NOMO-1 (cell line): ENCODE data around the gene FRK.
"Not testable (repeated sequence)": the region's sequence is repeated elsewhere in the genome, so short reads cannot be mapped to it uniquely, and the experiment has no call there.

Source experiments
- DNase-seq, 2 experiments: peaks; one replicate each; lab custom pipeline; 2025; ENCODE audit not compliant: unreplicated experiment in 2 of 2; lab: John Stamatoyannopoulos, UW

The FRK gene

DNA sequence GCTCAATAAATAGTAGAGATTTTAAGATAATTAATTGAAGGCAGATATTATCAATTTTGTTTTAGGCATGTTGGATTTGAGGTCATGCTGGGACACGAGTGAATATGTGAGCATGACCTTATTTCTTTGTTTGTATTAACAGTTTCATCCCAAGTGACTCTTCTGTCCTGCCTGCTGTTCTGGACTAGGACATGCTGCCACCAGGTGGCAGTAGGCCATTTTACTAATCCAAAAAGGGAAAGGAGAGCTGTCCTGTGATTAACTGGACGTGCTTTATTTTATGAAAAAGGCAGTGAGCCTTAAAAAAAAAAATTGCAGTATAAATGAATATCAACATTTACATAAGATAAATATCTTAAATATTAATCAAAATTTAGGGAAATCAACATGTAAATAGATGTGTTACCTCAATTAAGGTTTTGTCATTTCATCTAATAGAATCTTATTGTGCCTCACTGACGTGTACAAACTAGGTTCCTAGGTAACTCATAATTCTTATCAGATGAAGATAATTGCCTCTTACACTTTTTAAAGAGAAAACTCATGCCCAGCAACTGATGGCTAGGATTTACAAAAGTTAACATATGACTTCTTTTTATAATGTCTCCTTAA is 49.8 kb downstream of the FRK start:
- peak; percentile 6 to 55 for DNase-seq

DNA sequence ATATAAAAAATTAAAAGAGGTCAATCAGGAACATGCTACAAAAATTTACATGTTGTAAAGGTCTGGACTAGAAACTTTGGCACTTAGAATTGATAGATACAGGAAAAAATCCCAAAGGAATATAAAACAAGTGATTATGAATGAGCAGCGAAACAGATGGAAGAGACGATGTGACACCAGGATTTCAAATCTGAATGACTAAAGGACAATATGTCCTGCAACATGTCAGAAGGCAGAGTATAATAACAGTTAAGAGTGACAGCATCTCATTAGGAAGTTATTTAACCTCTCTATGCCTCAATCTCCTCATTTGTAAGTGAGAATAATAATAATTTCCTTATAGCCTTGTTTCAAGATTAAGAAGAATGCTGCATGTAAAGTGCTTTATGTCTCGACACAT is 50.3 kb downstream of the FRK start:
- DNase-seq: no peak

DNA sequence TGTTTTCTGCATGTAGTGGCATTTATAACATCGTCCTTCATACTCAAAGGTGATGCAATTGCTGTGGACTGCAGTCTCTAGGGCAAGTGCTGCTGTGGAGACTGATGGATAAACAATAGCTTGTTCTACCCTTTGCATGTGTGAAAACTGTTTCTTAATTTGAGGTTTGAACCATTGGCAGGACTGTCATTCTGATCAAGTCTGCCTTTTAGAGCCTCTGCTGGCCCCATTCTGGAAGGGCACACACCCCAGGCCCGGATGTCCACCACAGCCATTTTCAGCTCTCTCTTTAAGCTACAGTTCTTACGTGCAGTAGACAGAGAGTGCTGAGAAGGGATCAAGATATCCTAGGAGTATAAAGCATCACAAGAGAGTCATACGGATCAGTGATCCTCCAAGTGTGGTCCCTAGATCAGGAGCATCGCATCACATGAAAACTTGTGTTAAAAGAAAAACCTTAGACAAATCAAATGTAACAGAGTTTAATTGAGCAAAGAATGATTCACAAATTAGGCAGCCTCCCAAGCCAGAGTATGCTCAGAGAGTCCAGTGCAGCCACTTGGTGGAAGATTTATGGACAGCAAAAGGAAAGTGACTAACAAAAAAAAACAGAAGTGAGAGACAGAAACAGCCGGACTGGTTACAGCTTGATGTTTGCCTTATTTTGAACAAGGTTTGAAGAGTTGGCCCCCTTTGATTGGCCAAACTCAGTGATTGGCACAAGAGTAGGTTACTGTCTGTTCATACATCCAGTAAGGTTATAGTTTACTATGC is 52.0 kb downstream of the FRK start:
- DNase-seq: peak; percentile 80 to 96

DNA sequence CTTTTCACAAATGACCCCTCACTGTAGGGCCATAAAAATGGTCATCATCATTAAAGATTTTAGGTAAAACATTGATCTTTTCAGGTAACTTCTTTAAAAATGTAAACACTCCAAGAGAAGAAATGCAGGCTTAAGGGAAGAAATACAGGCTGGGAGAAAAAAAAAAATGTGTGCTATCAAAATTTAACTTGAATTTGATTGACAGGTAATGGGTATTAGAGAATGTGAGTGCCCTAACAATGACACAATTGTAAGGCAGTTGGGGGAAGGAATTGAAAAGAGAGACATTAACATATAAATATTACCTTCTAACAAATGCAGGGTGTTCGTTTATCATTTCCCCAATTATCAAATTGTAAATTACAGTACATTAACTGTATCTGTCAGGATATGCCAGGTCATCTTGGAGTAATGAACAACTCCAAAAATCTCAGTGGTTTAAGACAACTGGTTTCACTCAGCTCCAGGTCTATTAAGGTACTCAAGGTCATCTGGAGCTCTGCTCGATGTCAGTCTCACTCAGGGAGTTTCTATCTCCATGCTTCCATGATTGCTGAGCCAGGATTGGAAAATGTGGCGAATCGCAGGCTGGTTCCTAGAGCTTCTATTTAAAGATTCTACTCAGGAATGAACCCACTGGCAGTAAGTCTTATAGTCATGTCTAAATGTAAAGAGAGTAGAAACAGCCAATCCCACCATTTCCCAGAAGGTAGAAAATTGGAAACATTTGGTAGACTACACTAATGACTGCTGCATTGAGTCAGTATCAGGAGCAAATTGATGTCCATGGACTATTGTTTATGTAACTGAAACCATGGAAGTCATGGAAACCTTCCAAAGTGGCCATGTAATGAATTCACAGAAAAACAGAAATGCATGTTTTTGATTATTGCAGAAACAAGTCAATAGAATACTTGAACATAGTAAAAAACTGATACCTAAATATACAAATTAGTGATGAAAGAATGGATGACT is 55.6 kb downstream of the FRK start:
- no peak for DNase-seq

DNA sequence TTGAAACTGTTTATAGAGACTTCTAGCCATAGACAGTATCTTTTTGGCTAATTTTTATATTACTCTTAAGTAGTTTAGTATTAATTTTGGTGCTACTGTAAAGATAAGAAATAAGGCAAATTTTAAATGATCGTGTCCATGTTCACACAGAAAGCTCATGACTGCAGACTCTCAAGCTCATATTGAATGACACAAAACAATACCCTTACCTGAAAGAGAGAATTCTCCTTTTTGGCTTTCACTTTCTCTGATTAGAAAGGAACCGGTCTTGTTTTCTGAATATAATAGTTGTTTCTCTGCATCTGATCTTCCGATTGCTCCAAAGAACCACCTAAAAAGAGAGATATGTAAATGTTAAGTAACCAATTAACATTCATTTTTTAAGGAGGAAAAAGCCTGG is 57.0 kb downstream of the FRK start:
- DNase-seq: no peak

DNA sequence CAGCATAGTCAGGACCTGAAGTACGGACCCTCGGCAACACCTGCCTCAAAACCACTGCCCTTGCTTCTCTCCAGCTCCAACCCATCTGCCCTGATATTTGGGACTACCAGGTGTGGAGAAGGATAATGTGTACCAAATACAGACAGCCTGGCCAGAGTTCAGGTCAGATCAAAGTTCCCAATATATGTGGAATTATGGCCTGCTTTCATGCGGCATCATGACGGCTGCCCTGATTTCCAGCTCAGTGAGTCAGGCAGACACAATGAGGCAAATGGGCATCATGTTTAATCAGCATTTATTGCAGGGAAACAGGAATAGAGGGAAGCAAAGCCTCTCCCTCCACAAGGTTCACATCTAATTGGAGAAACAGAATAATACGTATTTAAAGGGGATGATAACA is 57.9 kb downstream of the FRK start:
- DNase-seq: no peak

DNA sequence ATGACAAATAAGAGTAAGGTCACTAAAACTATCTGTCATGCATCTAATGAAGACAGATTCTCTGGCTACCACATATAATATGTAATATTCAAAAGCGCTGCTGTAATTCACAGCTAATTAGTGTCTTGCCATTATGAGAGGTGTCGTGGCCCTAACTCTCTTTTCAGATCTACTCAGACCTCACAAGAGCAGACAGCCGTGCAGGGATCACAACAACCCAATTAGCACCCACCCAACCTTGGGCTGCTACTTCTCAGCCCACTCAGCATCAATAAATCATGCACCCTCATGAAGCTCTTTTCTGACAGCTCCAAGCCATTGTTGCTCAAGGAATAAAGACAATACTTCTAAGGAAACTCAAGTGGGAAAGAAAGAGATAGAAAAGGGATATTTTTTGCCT is 61.5 kb downstream of the FRK start:
- no peak for DNase-seq

DNA sequence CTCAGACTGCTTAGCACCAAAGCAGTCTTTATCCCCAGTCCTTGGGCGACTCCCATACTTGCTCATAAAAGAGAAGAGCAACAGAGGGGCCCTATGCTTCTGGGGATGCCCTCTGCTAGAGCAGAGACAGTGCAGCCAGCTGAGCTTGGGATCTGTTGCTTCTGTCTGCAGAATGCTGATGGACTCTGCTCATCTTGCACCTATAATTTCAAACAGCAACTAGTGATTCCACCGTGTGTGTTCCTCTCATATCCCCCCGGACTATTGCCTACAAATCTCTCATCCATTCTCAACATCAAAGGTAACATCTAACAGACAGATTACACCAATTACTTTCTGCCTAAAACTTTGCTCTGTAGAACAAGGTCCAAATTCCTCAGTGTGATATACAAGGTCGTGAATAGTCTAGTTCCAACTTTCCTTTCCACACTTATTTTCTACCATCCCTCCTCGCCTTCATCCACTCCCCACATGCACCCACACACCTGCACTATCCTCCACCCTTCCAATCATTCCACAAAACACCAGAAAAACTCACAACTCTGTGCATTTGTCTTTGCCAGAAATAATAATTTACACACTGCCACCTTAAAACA is 62.6 kb downstream of the FRK start:
- no peak for DNase-seq

DNA sequence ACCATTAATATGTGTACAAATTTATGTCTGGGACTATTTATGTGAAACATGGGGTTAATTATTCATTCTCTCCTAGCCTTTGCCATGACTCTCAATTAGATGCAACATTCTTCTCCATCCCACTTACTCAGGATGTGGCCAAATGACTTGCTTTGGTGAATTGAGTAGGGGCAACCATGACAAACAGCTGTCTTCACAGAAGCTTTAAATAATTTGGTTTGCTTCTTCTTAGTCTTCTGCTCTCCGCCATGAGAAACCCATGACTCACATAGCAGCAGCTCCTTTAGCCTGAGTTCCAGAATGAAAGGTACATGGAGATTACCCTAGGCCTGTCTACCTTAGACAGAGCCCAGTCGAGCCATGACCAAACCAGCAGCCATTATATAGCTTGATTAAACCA is 74.7 kb downstream of the FRK start:
- DNase-seq: no peak

DNA sequence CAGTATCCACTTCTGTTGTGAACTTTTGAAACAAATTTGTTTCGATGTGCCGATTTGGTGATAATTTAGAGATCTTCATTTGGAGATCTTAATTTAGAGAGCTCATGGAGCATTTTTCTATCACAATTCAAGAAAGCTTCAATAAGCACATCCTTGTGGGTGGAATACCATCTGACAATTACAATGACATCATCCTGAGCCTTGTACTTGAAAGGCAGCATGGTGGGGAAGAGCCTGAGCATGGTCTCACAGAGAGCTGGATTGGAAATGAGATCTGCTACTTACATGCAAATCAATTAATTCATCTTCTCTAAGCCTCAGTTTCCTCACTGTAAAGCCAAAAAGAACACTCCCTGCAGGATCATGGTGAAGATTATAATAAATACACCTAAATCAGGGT is 75.9 kb downstream of the FRK start:
- no peak for DNase-seq

DNA sequence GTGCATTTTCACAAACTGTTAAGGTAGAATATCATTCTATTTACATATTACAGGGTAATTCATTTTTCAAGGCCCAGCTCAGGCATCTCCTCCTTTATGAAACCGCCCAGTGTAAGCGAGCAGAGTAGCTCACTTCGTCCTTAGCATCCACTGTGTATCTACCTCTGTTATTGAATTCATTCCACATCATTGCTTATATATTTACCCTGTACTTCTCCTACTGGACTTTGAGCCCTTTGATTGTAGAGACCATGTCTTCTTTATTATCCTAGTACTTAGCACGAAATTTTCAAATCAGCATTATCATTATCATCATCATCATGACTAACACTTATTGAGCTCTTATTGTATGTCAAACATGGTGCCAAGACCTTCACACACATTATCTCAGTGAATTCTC is 76.7 kb downstream of the FRK start:
- no peak for DNase-seq

DNA sequence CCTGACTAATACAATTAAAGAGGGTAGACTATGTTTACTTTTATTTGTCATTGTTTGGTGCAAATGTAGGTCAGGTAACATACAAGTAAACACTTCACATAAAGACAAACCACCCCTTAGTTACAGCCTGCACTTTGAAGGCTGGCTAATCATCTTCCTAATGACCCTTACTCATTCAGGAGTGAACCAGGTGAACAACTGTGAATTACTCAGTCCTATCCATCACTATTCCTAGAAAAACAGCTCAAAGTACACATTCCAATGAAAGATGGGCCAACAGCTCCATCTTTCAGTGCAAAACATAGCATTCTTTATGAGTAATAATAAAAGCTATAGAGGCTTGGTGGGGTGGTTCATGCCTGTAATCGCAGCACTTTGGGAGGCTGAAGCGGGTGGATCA is 78.2 kb downstream of the FRK start:
- DNase-seq: no peak

DNA sequence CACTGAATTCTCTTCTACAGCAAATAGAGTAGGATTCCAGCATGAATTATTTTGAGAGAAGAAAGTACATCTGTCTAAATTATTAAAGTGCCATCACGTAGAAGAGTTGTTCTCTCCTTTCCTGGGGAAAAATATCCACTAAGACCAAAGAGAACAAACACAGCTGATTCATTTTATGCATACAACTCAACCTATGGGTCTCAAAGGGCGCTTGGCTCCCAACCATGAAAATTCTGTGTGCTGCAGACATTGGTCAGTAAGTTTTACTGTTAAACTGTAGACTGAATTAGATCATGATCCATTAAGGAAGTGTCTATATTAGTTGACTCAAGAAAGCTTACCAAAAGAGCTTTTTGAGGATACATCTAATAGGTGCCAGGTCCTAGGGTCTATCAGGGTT is 83.5 kb downstream of the FRK start:
- no peak for DNase-seq

DNA sequence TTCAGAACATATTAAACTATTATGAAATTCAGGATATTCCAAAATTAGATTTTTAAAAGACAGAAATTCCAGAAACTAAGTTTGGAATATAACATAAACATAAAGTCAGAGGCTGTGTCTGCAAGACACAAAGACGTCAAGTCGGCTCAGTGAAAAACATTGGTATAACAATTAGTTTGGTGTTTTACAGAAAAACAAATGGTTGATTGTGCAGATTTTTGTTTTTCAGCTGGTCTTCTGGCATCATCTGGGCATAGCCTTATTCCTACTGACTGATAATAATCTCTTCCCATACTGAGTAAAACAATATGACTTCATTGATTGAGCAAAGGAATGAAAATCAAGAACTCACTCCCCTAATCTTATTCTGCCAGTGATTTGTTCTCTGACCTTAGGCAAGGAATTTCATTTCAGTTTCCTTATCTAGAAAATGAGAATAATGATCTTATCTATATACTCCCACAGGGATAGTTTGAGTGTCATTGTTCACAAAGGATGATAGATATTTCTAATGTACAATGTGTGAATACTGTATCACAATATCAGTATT is 84.3 kb downstream of the FRK start:
- DNase-seq: no peak

DNA sequence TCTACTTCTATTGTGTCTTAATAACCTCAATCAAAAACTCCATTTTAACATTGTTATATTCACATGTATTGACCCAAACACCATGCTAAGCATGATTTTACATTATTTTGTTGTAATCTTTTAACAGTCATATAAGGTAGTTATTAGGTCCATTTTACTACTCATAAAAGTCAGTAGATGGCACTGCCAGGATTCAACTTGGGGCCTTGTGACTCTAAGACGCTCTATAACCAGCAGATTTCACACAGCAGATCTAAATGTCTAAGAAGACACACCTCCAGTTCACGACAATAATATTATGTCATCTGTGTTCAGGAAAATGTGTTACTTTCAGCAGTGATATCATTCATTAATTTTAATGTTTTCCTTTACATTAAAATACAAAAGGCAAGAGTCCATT is 88.0 kb downstream of the FRK start:
- DNase-seq: no peak

DNA sequence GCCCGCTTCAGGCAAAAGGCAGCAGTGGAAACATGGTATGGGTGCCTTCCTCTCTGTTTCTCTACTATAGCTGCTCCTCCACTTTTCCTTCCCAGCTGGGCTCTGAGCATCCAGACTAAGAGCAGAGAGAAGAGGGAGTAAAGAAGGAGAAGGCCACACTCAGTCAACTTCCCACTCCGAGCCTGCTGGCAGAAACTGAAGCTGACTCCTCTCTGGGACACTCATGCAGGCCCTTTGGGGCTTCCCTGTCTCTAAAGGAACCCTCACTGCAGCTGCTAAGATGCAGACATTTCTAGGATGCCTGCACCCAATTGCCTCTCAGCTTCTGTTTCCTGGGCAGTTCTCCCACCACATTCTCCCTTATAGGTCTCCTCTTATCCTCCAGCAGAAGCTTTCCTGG is 88.9 kb downstream of the FRK start:
- DNase-seq: no peak

DNA sequence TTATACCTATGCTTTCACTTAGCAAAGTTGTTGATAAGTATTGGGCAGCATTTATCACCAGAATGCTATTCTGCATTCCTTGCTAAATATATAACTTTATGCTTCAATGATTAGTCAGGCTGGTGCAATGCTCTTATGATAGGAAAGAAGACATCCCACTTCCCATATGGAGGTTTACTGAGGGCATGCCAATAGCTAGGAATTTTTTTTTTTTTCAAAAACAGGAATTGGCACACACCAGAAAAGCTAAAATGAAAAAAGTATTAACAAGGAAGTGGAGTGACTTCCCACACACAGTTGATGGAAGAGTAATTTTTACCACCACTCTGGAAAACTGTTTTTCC is 90.8 kb downstream of the FRK start:
- DNase-seq: no peak

DNA sequence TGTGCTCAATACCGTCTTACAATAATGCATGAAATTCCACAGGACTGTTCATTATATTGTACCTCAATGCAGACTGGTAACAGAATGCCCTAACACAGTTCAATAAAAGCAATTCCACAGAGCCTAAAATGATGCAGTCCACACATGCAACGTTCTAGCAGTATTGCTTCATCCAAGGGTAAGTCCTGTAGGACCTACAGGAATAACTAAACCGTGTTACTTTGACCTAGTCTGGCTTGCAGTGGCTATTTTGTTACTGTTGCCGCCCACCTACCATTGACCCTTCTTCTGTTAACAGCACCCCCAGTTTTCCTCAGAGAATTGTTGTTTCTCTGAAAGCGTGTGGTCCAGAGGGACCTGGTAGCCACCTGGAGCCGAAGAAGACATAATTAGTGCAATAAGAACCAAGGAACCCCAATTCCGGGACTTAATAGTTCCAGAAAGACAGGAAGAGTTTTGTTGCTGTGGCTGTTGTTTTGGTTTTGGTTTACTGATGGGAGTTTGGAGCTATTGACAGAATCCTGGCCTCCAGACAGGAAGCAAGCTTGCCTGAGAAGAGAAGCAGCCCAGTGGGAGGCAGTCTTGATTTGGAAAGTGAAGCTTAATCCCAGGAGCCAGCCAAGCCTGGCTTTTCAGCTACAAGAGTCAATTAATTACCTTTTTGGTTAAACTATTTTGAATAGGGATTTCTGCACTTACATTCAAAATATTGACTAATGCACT is 91.3 kb downstream of the FRK start:
- DNase-seq: no peak

DNA sequence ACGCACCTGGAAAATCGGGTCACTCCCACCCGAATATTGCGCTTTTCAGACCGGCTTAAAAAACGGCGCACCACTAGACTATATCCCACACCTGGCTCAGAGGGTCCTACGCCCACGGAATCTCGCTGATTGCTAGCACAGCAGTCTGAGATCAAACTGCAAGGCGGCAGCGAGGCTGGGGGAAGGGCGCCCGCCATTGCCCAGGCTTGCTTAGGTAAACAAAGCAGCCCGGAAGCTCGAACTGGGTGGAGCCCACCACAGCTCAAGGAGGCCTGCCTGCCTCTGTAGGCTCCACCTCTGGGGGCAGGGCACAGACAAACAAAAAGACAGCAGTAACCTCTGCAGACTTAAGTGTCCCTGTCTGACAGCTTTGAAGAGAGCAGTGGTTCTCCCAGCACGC is 100.4 kb downstream of the FRK start:
- not testable (repeated sequence) for DNase-seq

DNA sequence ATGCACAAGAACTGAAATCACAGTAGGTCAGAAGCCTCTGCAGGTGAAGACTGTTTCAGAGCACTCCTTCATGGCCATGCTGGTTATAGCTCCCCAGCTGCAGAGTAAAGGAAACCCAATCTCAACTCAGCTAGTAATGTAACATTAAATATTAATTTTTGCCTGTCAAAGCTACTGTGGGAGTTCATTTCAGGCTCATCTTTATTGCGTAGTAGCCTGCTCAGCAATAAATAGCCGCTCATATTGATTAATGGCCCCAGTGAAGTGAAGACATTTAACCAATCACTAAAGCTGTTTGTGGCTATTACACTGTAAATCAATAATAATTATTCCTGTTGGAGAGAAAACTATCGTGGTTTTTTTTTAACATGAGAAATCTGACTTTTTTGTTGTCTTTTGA is 101.7 kb downstream of the FRK start:
- DNase-seq: no peak
